NCI-H2227 treated with DMSO at 0.1 percent for 48 hours (cell line): Measurements from ENCODE around the gene ZBTB22.
"Not testable (repeated sequence)": the region's sequence is repeated elsewhere in the genome, so short reads cannot be mapped to it uniquely, and the experiment has no call there.

Source experiments
- DNase-seq: peaks from one replicate; lab custom pipeline; 2025; lab: John Stamatoyannopoulos, UW

The ZBTB22 gene

GRCh38 chr6:33279257-33279695, 38.3 kb downstream of the ZBTB22 start:
- no peak for DNase-seq

GRCh38 chr6:33278810-33279209, 38.7 kb downstream of the ZBTB22 start:
- no peak for DNase-seq

- no peak for DNase-seq
These were observed 39.2 kb downstream of the ZBTB22 start for GRCh38 chr6:33278392-33278741.

- DNase-seq = no peak
These were observed 39.7 kb downstream of the ZBTB22 start for GRCh38 chr6:33277663-33278391.

- peak; percentile 92 for DNase-seq
These were observed 40.5 kb downstream of the ZBTB22 start, which contains the start of gene B3GALT4 for GRCh38 chr6:33276864-33277662. Gene B3GALT4, plus strand, starts transcription at chr6:33277123. Its CDS starts 297 bp downstream, at chr6:33277420.

- no peak for DNase-seq
These were observed 41.0 kb downstream of the ZBTB22 start for GRCh38 chr6:33276581-33276863.

GRCh38 chr6:33275795-33276580, 41.6 kb downstream of the ZBTB22 start:
- DNase-seq = not testable (repeated sequence)

- DNase-seq = no peak
These were observed 43.3 kb downstream of the ZBTB22 start for GRCh38 chr6:33273924-33274902.

GRCh38 chr6:33273129-33273923, 44.2 kb downstream of the ZBTB22 start:
- DNase-seq = no peak

GRCh38 chr6:33272275-33273128, 45.0 kb downstream of the ZBTB22 start:
- no peak for DNase-seq

- peak; percentile 99 for DNase-seq
These were observed 45.9 kb downstream of the ZBTB22 start, which contains the start of the genes RPS18 and VPS52 for GRCh38 chr6:33271468-33272274. Gene RPS18, plus strand, starts transcription at chr6:33272075. Its CDS starts 45 bp downstream, at chr6:33272120. Gene VPS52, minus strand, starts transcription at chr6:33271876. Its CDS starts 201 bp downstream, at chr6:33271675.

- no peak for DNase-seq
These were observed 46.5 kb downstream of the ZBTB22 start for GRCh38 chr6:33271117-33271467.
